ENCODE data around the gene CACNG3. TPM values are rescaled to one million over a fixed set of nuclear protein-coding genes. Genes with fewer than 3 reads are reported as not detected.

The CACNG3 gene
- total RNA-seq, 1 donor from 2014 or later: not detected

- TF ChIP-seq CTCF (conservative IDR thresholded peaks at IDR 0.05; ENCODE audit: low read depth, low read length): peak; percentile 75
- DNase-seq (ENCODE audit: low read depth): no peak
- H3K4me3 ChIP-seq (ENCODE audit: low read depth, low read length): no peak overlapping the region
Observed at GRCh38 chr16:24253192-24253591, 2.9 kb upstream of the CACNG3 start.

- H3K4me3 ChIP-seq (ENCODE audit: low read depth, low read length): no peak overlapping the region
- no peak for DNase-seq (ENCODE audit: low read depth)
- TF ChIP-seq CTCF (conservative IDR thresholded peaks at IDR 0.05; ENCODE audit: low read depth, low read length): no peak
Observed at GRCh38 chr16:24257958-24258357, 1.8 kb downstream of the CACNG3 start.

GRCh38 chr16:24258791-24259190, 2.7 kb downstream of the CACNG3 start:
- no peak for DNase-seq (ENCODE audit: low read depth)
- no peak for TF ChIP-seq CTCF (conservative IDR thresholded peaks at IDR 0.05; ENCODE audit: low read depth, low read length)
- H3K4me3 ChIP-seq (ENCODE audit: low read depth, low read length): no peak overlapping the region

- TF ChIP-seq CTCF (conservative IDR thresholded peaks at IDR 0.05; ENCODE audit: low read depth, low read length): no peak
- no peak overlapping the region for H3K4me3 ChIP-seq (ENCODE audit: low read depth, low read length)
- no peak for DNase-seq (ENCODE audit: low read depth)
Observed at GRCh38 chr16:24262816-24263215, 6.7 kb downstream of the CACNG3 start.

GRCh38 chr16:24270721-24271442, 14.7 kb downstream of the CACNG3 start:
- DNase-seq (ENCODE audit: low read depth): no peak
- H3K4me3 ChIP-seq (ENCODE audit: low read depth, low read length): no peak overlapping the region
- no peak for TF ChIP-seq CTCF (conservative IDR thresholded peaks at IDR 0.05; ENCODE audit: low read depth, low read length)

GRCh38 chr16:24272379-24272778, 16.2 kb downstream of the CACNG3 start:
- TF ChIP-seq CTCF (conservative IDR thresholded peaks at IDR 0.05; ENCODE audit: low read depth, low read length): no peak
- H3K4me3 ChIP-seq (ENCODE audit: low read depth, low read length): no peak overlapping the region
- DNase-seq (ENCODE audit: low read depth): no peak

Measured in epithelial cell of proximal tubule (primary cell).